ENCODE results near the gene YIPF1.

- TF ChIP-seq POLR2A (IDR thresholded peaks at IDR 0.05): no peak
- TF ChIP-seq CTCF (IDR thresholded peaks at IDR 0.05): no peak
Observed at GRCh38 chr1:53821380-53821779, 68.2 kb downstream of the YIPF1 start.
